ENCODE measurements around the gene ARHGAP26.

DNA sequence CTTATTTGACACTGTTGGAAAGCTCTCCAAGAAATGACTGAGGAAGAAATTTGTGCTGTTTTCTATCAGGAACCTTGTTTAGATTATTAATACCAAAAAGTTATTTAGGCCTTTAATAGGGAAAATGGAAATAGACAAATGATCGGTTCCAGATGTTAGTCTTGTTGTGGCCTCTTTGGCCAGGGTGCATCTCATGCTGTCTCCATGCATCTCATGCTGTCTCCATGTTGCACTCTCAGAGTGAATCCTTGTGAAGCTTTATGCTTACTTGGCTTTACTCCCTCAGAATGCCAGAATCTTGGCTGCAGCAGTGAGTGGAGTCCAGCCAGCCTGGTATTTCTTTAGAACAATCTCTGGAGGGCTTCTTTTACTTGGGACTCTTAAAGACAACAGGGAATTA lies 185.5 kb downstream of the ARHGAP26 start:
- TF ChIP-seq CTCF (IDR thresholded peaks at IDR 0.05) = no peak
- TF ChIP-seq POLR2AphosphoS5 (IDR thresholded peaks at IDR 0.05; ENCODE audit: low read depth, low read length) = no peak
- TF ChIP-seq TCF7L2 (IDR thresholded peaks at IDR 0.05; ENCODE audit: low read depth, low read length) = no peak
